SK-MEL-5 (cell line): ENCODE results near the gene CCT3. TPM values are rescaled to one million over a fixed set of nuclear protein-coding genes. Genes with fewer than 3 reads are reported as not detected.

Experiments
- DNase-seq: peaks from one replicate; pipeline ENCODE4 v3.0.0-alpha.2; 2016; ENCODE audit warnings: low read depth, low spot score
- in situ Hi-C: cut with HindIII; loops from 2 replicates; pipeline ENCODE4 v1.10.0; 2016; ENCODE audit warnings: low sequenced_read_pairs, high pct_unique_total_duplicates, low pct_unique_long_range_greater_than_20kb
- total RNA-seq: library from RNA; depleted of rRNA; stranded (reverse); fragments of >200 nt; shearing (Covaris generic); gene quantifications from 2 replicates; pipeline ENCODE4 v1.2.3, GENCODE V29; 2014

Gene CCT3
- total RNA-seq, 1 experiment from 2014 or later: 520 TPM

DNA sequence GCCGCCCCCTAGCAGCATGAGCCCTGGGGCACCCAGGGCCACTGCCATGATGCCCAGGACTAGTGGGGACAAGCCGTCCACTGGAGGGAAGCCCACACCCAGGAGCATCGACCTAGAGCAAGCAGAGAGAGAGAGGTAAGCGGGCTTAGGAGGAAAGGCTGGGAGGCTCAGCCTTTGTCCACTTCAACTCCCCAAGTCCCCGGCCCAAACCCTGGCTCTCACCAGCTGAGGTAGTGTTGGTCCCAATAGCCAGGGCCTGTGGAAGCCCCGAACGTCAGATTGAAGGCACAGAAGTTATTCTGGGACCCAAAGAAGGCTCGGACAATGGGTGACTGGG, 45.0 kb downstream of the CCT3 start:
- in situ Hi-C loops: no loop called here

DNA sequence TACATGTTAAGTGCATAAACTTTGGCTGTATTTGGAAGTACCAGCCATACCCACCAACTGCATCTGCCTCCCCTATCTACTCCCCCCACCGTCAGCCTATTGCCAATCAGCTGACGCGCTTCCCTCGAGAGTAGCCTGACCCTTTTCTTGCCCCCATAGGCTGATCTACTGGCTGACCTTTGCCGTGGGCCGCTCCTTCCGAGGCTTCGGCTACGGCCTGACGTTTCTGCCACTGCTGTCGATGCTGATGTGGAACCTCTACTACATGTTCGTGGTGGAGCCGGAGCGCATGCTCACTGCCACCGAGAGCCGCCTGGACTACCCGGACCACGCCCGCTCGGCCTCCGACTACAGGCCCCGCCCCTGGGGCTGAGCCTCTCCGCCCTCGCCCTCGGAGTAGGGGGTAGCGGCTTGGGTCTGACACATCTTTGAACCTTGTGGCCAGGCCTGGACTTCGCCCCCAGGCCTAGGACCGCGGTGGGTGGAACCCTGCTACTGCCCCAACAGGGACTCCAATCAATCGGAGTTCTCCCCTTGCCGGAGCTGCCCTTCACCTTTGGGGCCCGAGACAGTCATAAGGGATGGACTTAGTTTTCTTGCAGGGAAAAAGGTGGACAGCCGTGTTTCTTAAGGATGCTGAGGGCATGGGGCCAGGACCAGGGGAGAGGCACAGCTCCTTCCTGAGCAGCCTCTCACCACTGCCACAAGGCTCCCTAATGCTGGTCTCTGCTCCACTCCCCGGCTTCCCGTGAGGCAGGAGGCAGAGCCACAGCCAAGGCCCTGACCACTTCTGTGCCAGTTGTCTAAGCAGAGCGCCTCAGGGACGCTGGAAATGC, 46.6 kb downstream of the CCT3 start:
- in situ Hi-C loops: no loop called here
- DNase-seq: peak; percentile 91

More for the DNA sequence above, 45.0 kb downstream of the CCT3 start:
- DNase-seq: no peak

DNA sequence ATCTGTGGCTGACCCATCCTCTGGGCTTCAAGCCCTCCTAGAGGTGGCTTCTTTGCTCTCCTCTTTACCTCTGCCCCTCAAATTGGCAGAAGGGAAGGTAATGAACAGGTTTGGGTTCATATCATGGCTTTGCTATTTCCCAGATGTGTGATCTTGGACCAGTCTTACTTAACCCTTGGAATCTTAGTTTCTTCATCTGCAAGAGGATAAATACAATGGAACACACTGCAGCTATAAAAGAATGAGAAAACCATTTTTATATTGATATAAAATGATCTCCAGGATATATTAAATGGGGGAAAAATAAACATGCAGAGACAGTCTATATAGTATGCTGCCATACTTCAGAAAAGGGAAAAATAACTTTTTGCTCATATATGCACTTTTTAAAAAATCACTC, 48.2 kb downstream of the CCT3 start:
- in situ Hi-C loops: no loop called here
- no peak for DNase-seq

DNA sequence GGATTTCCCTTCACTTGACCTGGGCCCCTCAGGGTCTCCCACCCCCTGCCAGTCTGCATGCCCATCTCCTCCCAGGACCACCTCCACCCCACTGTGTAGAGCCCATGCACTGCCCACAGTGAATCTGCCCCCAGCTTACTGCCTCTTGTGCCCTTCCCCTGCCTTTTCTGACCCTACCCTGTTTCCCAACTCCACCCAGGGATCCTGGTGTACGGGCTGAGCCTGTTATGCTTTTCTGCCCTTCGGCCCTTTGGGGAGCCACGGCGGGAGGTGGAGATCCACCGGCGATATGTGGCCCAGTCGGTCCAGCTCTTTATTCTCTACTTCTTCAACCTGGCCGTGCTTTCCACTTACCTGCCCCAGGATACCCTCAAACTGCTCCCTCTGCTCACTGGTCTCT, 52.0 kb downstream of the CCT3 start:
- DNase-seq: no peak
- in situ Hi-C loops: no loop called here

DNA sequence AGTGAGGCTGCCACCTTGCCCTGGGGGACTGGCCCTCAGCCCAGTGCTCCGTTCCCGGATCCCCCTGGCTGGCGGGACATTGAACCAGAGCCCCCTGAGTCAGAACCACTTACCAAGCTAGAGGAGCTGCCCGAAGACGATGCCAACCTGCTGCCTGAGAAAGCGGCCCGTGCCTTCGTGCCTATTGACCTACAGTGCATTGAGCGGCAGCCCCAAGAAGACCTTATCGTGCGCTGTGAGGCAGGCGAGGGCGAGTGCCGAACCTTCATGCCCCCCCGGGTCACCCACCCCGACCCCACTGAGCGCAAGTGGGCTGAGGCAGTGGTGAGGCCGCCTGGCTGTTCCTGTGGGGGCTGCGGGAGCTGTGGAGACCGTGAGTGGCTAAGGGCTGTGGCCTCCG, 52.7 kb downstream of the CCT3 start:
- DNase-seq: no peak
- in situ Hi-C loops: no loop called here

DNA sequence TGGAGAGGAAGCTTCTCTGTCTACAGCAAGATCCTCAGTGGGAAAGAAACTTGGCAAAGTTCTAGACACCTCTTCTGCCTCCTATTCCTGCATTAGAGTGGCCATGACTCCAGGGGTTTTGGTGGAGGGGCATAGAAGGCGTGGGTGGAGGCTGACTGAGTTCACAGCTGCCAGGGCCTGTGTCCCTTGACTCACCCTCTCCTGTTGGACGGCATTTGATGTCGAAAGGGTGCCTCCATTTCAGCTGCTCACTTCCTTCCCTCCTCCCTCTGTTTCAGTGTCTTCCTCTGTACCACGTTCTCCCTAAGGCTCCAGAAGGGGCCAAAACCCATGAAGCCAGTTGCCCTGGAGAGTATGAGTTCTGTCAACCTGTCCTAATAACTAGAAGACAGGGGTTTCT, 53.3 kb downstream of the CCT3 start:
- in situ Hi-C loops: no loop called here
- no peak for DNase-seq

DNA sequence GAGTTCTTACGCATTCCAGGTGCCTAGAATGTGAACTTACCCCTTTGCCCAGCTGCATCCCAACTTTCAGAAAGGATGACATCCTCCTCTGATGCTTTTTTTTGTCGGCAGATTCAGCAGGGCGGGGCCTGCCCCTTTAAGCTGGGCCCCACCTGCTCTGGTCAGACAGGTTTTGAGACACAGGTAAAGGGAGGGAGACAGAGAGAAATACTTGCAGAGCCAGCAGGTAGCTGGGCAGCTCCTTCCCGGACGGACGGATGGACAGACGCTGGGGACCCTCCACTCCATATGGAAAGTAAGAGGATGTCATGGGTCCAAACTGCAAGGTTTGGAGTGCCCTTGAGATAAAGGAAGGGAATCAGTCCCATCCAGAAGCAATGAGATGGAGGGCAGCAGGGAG, 54.0 kb downstream of the CCT3 start, which contains the start of gene TMEM79:
TSS of gene TMEM79 (plus strand) at position 214 of the 400 bp plus-strand sequence. CDS start 902 bp downstream, outside the sequence.
- no peak for DNase-seq
- in situ Hi-C loops: no loop called here

DNA sequence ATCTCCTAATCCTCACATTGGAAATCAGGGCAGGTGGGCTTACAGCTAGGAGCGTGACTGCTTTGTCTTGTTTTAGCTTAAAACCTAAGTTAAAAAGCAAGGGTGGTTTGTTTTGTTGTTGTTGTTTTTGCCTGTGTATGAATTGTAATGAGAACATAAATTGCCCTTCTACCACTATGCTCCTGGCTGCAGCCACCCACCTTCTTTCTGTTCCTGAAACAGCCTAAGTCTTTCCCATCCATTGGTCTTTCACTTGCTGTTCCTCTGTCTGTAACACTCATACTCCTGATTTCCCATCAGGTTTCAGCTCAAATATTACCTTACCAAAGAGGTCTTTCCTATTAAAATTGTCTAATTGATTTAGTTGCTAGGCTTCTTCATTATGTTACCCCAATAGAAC, 54.6 kb downstream of the CCT3 start:
- DNase-seq: no peak
- in situ Hi-C loops: no loop called here

DNA sequence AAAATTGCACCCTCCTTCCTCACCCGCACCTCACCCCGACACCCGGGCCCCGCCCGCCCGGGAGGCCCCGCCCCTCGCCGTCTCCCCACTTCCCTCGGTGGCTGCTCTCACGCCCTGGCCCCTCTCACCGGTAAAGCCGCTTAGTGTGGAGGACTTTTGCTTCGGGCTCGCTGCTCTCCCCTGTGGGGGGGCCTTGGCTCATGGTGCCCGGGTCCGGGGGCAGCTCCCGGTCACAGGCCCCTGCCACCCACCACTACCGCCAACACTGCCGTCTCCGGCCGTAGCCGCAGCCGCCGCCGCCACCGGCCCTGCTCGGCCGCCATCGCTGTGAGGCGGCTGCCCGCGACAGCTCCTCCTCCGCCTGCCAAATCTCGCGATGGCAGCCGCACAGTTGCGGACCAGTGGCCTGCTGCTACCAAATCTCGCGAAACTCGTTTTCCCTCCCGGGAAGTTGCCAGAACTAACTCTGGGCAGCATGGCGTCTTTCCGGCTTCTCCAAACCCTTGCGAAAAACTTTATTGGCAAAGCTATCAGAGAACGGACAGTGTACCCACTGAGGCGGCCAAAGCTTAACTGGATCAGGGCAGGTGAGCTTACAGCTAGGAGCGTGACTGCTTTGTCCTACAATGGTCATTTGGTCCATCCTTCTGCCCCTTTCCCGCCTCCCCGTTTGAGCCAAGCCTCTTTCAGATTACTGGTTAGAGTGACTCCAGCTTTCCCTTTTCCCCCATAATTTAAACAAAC, 55.4 kb downstream of the CCT3 start, which contains the start of gene SMG5:
TSS of gene SMG5 (minus strand) at position 347 of the 744 bp plus-strand sequence. CDS start at position 202, 145 bp downstream.
- in situ Hi-C loops: no loop called here
- DNase-seq: peak; percentile 98

DNA sequence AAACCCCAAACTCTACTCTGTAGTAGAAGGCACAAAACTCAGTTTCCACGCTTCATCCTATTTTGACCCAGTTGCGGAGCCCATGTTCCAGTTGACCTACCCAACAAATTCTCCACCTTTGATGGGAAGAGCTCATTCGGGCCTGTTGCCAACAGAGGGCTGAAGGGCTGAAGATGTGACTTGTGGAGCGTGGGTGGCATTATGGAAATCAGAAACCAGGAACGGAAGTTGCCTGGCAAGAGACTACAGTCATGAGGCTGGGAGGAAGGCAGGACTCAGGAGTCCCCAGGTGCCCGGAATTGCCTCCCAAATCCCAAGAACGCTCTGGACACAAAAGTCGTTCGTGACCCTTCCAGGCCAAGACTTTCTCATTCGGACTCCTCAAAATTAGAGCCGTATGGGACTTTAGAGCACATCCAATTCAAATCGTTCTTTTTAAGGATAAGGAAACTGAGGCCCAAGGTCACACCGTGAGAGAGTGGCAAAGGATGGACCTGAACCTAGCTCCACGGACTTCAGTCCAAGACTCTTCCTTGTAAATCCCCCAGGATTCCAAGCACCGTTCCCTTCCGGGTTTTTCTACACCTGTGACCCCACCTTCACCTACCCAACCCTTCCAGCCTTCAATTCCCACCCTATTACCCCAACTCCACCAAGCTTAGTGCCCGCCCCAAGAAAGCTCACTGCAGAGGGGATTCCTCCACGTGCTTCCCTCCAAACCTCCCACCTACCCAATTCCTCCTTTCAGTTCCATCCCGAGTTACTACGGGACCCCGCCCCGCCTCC, 56.2 kb downstream of the CCT3 start:
- in situ Hi-C loops: no loop called here
- DNase-seq: peak; percentile 52

DNA sequence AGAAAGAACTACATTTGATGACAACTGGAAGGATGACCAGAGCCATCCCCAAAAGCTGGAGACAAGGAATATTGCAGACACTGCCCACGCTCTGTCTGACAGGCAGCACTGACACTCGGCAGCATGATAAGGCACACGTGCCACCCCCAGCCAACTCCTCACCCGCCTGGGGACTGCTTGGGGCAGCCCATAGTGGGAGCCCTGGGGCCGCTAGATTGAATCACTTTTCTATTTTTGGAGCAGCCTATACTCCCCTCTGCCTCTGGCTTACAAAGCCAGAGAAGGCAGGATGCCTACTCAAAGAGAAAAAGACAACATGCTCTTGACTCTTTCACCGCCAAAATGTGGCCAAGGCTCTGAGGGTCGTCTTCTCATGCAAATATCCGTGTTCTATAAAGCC, 56.8 kb downstream of the CCT3 start:
- in situ Hi-C loops: no loop called here
- DNase-seq: peak; percentile 40

DNA sequence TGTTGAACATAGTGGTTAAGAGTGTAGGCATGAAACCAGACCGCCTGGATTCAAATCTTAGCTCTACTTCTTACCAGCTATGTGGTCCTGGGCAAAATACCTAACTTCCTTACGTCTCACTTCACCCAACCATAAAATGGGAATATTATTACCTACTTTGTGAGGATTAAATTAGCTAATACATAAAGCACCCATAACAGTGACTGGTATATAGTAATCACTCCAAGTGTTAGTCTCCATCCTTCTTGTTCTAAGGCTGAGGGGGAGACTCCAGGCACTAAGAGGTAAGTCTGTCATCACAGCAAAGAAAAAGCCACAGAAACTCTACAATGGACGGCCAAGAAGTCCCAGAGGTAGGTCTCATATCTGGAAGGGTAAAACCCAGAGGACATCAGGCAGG, 58.3 kb downstream of the CCT3 start:
- in situ Hi-C loops: no loop called here
- DNase-seq: no peak

DNA sequence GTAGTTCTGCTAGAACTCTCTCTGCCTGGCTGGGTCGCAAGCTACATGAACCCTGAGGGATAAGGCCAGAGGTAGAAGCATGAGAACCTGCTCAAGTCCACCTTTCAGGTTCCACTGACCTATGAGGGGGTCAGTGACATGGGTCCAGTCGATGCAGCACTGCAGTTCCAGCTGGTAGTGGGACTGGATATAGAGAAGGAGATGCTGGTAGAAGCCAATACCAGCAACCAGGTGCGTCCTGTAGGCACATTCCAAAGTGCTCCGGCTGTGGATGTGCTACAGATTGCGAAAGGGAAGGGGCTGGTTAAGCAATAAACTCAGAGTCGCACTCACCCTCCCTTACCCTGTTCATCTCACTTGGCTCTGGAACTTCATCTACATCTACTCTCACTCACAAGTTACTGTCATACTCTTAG, 61.1 kb downstream of the CCT3 start:
- in situ Hi-C loops: no loop called here

DNA sequence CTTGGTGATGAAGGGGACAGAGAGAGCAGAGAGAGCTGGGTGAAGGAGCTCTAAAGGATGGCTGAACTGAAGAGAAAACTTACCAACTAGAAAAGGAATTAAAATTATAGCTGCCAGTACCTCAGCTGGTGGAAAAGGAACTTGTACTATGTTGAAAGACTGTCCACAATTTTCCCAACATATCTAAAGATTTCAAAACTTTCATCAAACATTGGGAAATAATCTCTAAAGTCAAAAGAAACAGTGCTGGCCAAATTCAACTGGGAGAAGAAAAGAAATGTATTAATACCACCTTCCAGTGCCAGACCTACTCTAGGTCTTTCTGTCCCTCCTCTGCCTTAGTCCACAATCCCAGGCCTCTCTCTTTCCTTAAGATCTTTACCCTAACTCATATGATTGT, 61.6 kb downstream of the CCT3 start:
- DNase-seq: no peak
- in situ Hi-C loops: no loop called here

More for the DNA sequence above, 61.1 kb downstream of the CCT3 start:
- DNase-seq: no peak

DNA sequence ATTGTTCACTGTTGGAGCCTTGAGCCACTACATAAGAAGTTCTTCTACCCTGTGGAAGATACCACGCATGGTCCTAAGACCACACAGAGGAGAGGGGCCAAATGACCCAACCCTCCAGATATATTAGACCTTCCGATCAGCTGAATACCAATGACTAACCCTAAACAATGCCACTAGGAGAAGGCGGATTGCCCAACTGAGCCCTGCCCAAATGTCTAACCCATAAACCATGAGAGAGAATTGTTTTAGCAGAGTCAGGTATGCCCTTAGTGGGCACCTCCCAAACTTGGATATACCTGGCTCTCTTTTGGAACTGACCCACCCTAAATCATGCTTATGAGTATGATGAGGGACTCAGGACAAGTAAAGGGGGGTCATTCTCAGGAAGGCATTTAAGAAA, 67.8 kb downstream of the CCT3 start:
- in situ Hi-C loops: no loop called here
- DNase-seq: no peak

DNA sequence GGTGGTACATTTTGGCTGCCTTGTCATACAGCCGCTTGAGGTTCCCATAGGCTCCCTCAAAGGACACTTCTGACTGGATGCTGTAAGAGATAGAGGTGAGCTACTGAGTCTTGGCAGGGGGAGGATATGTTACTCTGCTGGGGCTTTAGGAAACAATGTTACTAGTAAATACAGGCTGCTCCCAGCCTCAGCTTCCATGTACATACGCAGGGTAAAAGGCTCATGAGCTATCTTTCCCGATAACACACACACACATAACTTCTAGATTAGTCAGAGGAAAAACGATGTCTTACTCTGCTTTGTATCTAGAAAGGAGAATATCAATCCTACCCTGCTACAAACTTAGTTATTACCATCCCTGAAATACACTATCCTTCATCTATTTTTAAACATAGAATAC, 69.8 kb downstream of the CCT3 start:
- DNase-seq: no peak
- in situ Hi-C loops: no loop called here

DNA sequence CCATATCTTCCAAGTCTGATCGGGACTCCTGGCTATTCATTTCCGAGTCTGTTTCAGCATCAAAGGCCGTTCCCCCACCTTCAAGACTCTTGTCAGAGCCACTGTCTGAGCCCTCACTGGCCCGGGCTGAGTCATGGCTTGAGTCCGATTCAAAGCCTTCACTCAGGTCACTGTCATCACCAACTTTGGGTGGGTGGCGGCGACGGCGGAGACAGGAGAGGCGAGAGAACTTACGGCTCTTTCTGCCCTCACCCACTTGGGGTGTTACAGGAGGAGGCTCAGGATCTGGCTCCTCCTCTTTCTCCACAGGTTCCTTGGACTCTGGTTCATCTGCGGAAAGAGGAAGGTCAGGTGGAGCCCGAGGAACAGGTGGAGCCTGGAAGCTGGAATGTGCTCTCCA, 72.0 kb downstream of the CCT3 start:
- in situ Hi-C loops: no loop called here
- no peak for DNase-seq

DNA sequence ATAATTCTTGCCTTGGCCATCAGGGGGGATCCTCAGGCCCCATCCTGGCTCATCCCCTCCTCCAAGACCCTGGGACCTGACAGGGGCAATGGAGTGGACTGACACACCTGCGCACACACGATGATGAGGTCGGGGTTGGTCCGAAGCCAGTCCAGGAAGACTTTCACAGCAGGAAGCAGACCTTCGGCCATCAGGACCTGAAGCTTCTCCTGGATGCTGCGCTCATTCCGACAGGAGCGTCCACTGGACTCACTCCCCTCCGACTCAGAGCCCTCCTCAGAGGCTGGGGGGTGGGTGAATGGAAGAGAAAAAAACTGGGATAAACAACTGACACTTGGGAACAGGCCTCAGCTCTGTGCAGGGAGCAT, 74.8 kb downstream of the CCT3 start:
- in situ Hi-C loops: no loop called here
- no peak for DNase-seq
